HepG2 (cell line): ENCODE results near the gene CPHXL2. TPM values are rescaled to one million over a fixed set of nuclear protein-coding genes. Genes with fewer than 3 reads are reported as not detected.

Source experiments
- KLF9 ChIP-seq: IDR thresholded peaks from 2 replicates; pipeline ENCODE4 v1.6.1; 2016; ENCODE audit warnings: low read depth
- ONECUT2 ChIP-seq: sonication (generic); formaldehyde crosslinking; IDR thresholded peaks from 2 replicates; pipeline ENCODE4 v1.4.0; 2020; ENCODE audit warnings: missing genetic modification reagents
- REST ChIP-seq, 2 experiments: IDR thresholded peaks; 2 replicates each; pipeline ENCODE4 v1.6.1; 2011 to 2012; ENCODE audit warnings: low read length in 2 of 2, borderline replicate concordance in 1 of 2, low read depth in 1 of 2, mild to moderate bottlenecking in 1 of 2, moderate library complexity in 1 of 2
- THAP9 ChIP-seq: sonication (generic); formaldehyde crosslinking; IDR thresholded peaks from 2 replicates; pipeline ENCODE4; 2020; ENCODE audit warnings: missing genetic modification reagents, mild to moderate bottlenecking, borderline replicate concordance
- ZEB1 ChIP-seq: IDR thresholded peaks from 2 replicates; pipeline ENCODE4 v1.6.1; 2012; ENCODE audit warnings: mild to moderate bottlenecking, low read depth, inconsistent platforms; ENCODE audit not compliant: insufficient replicate concordance
- ZNF142 ChIP-seq: sonication (generic); formaldehyde crosslinking; IDR thresholded peaks from 2 replicates; pipeline ENCODE4 v1.4.0; 2020; ENCODE audit warnings: missing genetic modification reagents
- ZNF343 ChIP-seq: sonication (generic); formaldehyde crosslinking; IDR thresholded peaks from 2 replicates; pipeline ENCODE4 v1.4.0; 2020; ENCODE audit warnings: mild to moderate bottlenecking, missing genetic modification reagents
- ZNF577 ChIP-seq: sonication (generic); formaldehyde crosslinking; IDR thresholded peaks from 2 replicates; pipeline ENCODE4 v1.4.0; 2020; ENCODE audit warnings: mild to moderate bottlenecking, low read depth, missing genetic modification reagents, borderline replicate concordance
- ZNF580 ChIP-seq: IDR thresholded peaks from 2 replicates; pipeline ENCODE4 v1.6.1; 2016; ENCODE audit warnings: low read depth, borderline replicate concordance
- ZNF605 ChIP-seq: sonication (generic); formaldehyde crosslinking; IDR thresholded peaks from 2 replicates; pipeline ENCODE4 v1.8.0; 2022; ENCODE audit warnings: mild to moderate bottlenecking, missing genetic modification reagents
- ZNF639 ChIP-seq: conservative IDR thresholded peaks from 2 replicates; pipeline ENCODE4 v1.6.1; 2018; ENCODE audit warnings: missing genetic modification reagents
- ZNF724P ChIP-seq: sonication (generic); formaldehyde crosslinking; IDR thresholded peaks from 2 replicates; pipeline ENCODE4 v1.8.0; 2022; ENCODE audit warnings: missing genetic modification reagents, borderline replicate concordance
- ZSCAN20 ChIP-seq: sonication (generic); formaldehyde crosslinking; IDR thresholded peaks from 2 replicates; pipeline ENCODE4 v1.4.0; 2020; ENCODE audit warnings: missing genetic modification reagents, mild to moderate bottlenecking, borderline replicate concordance
- polyA plus RNA-seq, 8 experiments: library from polyadenylated mRNA; depleted of rRNA in 3 of 8; stranded (reverse) in 7 of 8; unstranded in 1 of 8; fragments of >200 nt; fragmentation: Illumina TruSeq in 4 of 8; extraction: Trizol in 4 of 8; gene quantifications; 2 replicates each; pipeline versions ENCODE4 v1.2.1 to v1.2.3, GENCODE V29; 2011 to 2016; ENCODE audit warnings: low read depth in 4 of 8, missing spikeins in 1 of 8, mixed read lengths in 1 of 8; ENCODE audit not compliant: insufficient read depth in 1 of 8
- total RNA-seq, 5 experiments: library from RNA; depleted of rRNA; stranded (reverse); fragments of >200 nt; fragmentation: Illumina TruSeq; extraction: Trizol; gene quantifications; 2 replicates each; pipeline ENCODE4 v1.2.3, GENCODE V29; 2016; ENCODE audit warnings: low read depth in 1 of 5

CPHXL2 gene
- total and polyA plus RNA-seq, 2 of the 13 experiments (the other 11 are each of a cell fraction or from before 2014, with no cell fraction given), result not detected

GRCh38 chr16:75647492-75648264, 29.1 kb downstream of the CPHXL2 start, which contains the start of the genes KARS1 and TERF2IP (continued):
- TF ChIP-seq REST (IDR thresholded peaks at IDR 0.05; ENCODE audit: borderline replicate concordance in 1 of 2, low read depth in 1 of 2, low read length in 2 of 2) (peak in 1 of 2 experiments; percentile 50; a peak in 2 of 4 replicates), ZEB1 (no peak), KLF9 (CRISPR knock-in tag) (no peak), ZNF577 (CRISPR knock-in tag) (no peak), ZNF343 (CRISPR knock-in tag) (peak; percentile 23; the same call in 1 of the 2 replicates), ZNF639 (CRISPR knock-in tag) (0 out of 2 replicates have a peak, but pooled peaks have one; percentile 52), ZNF605 (CRISPR knock-in tag) (peak; percentile 97), ZNF580 (CRISPR knock-in tag) (peak; percentile 96; the same call in 1 of the 2 replicates), ZNF142 (CRISPR knock-in tag) (no peak; the same call in 1 of the 2 replicates), ZNF724P (0 out of 2 replicates have a peak, but pooled peaks have one; percentile 16), THAP9 (CRISPR knock-in tag) (peak; percentile 96), ONECUT2 (no peak; the same call in 1 of the 2 replicates), ZSCAN20 (no peak; the same call in 1 of the 2 replicates)
